Measurements from ENCODE around the gene GBA3. TPM values are rescaled to one million over a fixed set of nuclear protein-coding genes. Genes with fewer than 3 reads are reported as not detected.

The GBA3 gene
- total RNA-seq, 1 donor from 2014 or later: not detected

- no peak for DNase-seq (ENCODE audit: low read depth in 2 of 2)
Measured at GRCh38 chr4:22780317-22780716, 87.6 kb downstream of the GBA3 start.

- DNase-seq (ENCODE audit: low read depth in 2 of 2): no peak
Measured at GRCh38 chr4:22780797-22781196, 88.1 kb downstream of the GBA3 start.

GRCh38 chr4:22787753-22788375, 95.1 kb downstream of the GBA3 start:
- no peak for DNase-seq (ENCODE audit: low read depth in 2 of 2)

- no peak for DNase-seq (ENCODE audit: low read depth in 2 of 2)
Measured at GRCh38 chr4:22790631-22791030, 97.9 kb downstream of the GBA3 start.

- no peak for DNase-seq (ENCODE audit: low read depth in 2 of 2)
Measured at GRCh38 chr4:22794732-22795131, 102.0 kb downstream of the GBA3 start.

- no peak for DNase-seq (ENCODE audit: low read depth in 2 of 2)
Measured at GRCh38 chr4:22801391-22801790, 108.7 kb downstream of the GBA3 start.

GRCh38 chr4:22802876-22803275, 110.1 kb downstream of the GBA3 start:
- no peak for DNase-seq (ENCODE audit: low read depth in 2 of 2)

- DNase-seq (ENCODE audit: low read depth in 2 of 2): no peak
Measured at GRCh38 chr4:22803512-22803911, 110.8 kb downstream of the GBA3 start.

GRCh38 chr4:22814906-22815305, 122.2 kb downstream of the GBA3 start:
- no peak for DNase-seq (ENCODE audit: low read depth in 2 of 2)

- DNase-seq (ENCODE audit: low read depth in 2 of 2): no peak
Measured at GRCh38 chr4:22824091-22824490, 131.4 kb downstream of the GBA3 start.

GRCh38 chr4:22842360-22843018, 149.8 kb downstream of the GBA3 start:
- no peak for DNase-seq (ENCODE audit: low read depth in 2 of 2)

- no peak for DNase-seq (ENCODE audit: low read depth in 2 of 2)
Measured at GRCh38 chr4:22848332-22848731, 155.6 kb downstream of the GBA3 start.

GRCh38 chr4:22850055-22850454, 157.3 kb downstream of the GBA3 start:
- DNase-seq (ENCODE audit: low read depth in 2 of 2): no peak

- no peak for DNase-seq (ENCODE audit: low read depth in 2 of 2)
Measured at GRCh38 chr4:22850630-22851029, 157.9 kb downstream of the GBA3 start.

- no peak for DNase-seq (ENCODE audit: low read depth in 2 of 2)
Measured at GRCh38 chr4:22857411-22857810, 164.7 kb downstream of the GBA3 start.

GRCh38 chr4:22859318-22859717, 166.6 kb downstream of the GBA3 start:
- no peak for DNase-seq (ENCODE audit: low read depth in 2 of 2)

Other genes starting within 250 kb of the GBA3 start
- 9.2 and 12.9 TPM in 2 replicates for gene ADGRA3, start 176.9 kb upstream of the GBA3 start, total RNA-seq